Left renal pelvis (tissue), 4 donors: ENCODE data around the gene HSFX3. TPM values are rescaled to one million over a fixed set of nuclear protein-coding genes. Genes with fewer than 3 reads are reported as not detected.
"Not testable (repeated sequence)": the region's sequence is repeated elsewhere in the genome, so short reads cannot be mapped to it uniquely, and the experiment has no call there.

ENCODE experiments used
- DNase-seq, 4 donors: peaks; one replicate each; pipeline ENCODE4 v3.0.0-alpha.2; 2013; ENCODE audit warnings: low read depth in 4 of 4, low spot score in 3 of 4
- polyA plus RNA-seq, 4 donors: library from polyadenylated mRNA; unstranded; fragments of 120-200 nt; gene quantifications; one replicate each; pipeline ENCODE4 v1.2.1, GENCODE V29; 2013; ENCODE audit not compliant: insufficient read length in 4 of 4

Gene HSFX3
- polyA plus RNA-seq, 4 donors: 0.15 TPM; not detected in 3

DNA sequence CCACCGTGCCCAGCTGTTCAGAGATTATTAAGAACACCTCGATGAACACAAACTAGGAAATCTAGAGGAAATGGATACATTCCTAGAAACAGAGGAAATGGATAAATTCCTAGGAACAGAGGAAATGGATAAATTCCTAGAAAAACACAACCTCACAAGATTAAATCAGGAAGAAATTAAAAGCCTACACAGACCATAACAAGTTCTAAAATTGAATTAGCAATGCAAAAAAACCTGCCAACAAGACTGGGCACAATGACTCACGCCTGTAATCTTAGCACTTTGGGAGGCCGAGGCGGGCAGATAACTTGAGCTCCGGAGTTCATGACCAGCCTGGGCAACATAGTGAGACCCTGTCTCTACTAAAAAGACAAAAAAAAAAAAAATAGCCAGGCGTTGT lies 31.5 kb downstream of the HSFX3 start:
- no peak for DNase-seq

DNA sequence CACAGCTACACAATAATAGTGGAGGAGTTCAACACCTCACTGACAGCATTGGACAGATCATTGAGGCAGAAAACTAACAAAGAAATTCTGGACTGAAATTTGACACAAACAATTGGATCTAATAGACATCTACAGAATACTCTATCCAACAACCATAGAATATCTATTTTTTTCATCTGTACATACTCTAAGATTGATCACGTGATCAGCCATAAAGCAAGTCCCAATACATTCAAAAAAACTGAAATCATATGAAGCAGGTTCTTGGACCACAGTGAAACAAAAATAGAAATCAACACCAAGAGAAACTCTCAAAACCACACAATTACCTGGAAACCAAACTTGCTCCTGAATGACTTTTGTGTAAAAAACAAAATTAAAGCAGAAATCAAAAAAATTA lies 32.4 kb downstream of the HSFX3 start:
- DNase-seq: no peak

DNA sequence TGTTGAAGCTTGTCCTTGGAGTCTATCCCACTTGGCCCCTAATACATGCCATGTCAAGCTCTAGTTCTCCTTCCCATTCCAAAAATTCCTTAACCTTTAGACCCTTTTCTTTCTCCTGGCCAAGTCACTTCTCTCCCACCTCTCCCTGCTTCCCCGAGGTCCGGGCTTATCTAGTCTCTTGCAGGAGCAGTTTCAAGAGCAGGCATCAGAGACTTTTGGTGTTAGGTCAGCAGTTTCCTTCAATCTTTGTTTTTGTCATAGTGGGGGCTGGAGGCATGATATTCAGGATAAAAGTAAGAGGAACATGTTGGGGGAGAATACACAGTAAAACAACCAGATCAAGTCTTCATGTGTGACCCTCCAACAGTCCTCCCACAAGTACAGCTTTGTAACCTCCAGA lies 33.1 kb downstream of the HSFX3 start:
- DNase-seq: no peak

DNA sequence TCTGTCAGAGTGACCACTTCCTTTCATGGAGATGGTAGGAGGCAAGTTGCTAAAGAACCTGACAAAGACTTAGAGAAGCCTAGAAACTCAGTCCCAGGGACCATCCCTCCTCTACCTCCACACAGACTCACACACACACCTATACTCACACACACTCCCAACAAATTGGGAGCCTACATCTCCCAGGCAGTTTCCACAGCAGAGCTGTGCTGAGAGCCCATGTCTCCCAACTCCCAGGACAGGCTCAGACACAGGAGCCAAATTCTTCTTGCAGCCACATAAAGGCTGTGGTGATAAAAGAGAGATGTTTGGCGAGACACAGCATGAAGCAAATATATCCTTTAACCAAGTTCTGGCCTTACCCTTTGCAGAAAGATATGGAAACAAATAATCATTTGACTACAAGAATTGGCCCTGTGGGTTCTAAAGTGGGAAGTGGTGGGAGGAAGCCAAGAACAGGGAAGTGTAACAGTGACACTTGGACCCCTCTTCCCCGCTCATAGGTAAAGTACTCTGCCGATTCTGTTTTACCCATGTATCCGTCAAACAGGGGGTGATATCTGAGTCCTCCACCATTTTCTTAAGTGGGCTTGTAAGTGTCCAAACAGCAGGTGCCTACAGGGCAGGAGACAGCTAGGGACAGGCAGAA lies 33.6 kb downstream of the HSFX3 start:
- no peak for DNase-seq

DNA sequence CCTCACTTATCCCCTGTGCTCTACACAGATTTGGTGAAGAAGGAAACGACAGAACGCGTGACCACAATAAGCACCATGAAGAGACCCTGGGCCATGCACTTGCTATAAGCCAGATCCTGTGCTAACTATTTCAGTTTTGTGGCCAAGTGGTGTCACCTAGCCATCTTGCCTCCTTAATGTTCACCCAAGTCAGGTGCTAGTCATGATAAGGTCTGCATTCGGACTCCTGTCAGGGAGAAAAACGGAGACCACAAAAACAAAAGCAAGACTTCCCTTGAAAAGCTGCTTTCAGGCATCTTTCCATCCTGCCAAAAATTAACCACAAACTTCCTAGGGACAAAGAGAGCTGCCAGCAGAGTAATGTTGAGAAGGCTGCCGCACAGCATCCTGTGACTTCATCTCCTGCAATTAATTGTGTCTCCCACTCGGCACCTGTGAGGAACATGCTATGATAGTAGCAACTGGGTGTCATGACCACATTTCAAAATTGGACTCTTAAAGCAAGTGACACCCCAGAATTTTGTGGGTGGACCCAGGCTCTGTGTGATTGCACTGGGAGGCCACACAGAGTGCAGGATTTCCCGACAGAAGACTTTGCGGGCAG lies 35.8 kb downstream of the HSFX3 start:
- no peak for DNase-seq

DNA sequence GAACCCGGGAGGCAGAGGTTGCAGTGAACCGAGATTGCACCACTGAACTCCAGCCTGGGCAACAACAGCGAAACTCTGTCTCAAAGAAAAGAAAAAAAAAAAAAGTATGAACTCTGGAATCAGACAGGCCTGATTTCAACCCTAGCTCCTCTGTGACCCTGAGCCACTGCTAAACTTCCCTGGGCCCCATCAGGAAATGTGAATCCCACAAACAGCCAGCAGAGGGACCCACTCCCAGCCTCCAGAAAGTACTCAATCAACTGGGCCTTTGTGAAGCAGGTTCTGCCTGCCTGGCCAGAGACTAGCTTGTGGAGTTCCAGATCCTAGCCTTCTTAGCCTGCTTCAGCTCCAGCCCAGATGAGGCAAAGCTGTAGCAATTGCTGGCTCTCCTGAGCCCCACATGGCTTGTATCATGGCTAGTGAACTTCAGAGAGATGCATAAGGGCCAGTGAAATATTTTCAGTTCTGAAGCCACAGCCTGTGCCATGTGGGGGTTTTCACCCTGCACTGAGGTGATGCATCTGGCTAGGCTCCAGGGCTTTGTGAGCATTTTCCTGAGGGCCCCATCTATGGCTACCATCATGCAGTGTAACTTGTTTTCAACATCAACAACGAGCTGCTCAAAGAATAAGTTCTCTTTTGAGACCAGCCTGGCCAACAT lies 37.4 kb downstream of the HSFX3 start:
- no peak for DNase-seq

DNA sequence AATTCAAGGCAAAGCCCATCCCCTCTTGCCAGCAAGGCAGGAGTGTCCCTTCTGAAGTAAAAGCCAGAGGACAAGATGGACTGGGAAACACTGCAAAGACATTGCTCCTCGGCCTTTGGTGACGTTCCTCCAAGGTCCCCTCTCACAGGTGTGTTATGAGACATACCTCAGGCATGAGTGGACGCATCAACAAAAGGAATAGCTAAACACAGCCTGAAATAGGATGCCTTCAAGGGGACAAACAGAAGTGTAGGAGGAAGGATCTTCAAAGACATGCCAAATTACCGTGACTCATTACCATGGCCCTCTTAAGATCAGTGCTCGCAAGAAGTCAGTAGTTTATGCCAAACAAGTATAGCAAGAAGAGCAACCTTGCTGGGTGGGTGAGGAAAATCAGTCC lies 38.6 kb downstream of the HSFX3 start:
- DNase-seq: no peak

DNA sequence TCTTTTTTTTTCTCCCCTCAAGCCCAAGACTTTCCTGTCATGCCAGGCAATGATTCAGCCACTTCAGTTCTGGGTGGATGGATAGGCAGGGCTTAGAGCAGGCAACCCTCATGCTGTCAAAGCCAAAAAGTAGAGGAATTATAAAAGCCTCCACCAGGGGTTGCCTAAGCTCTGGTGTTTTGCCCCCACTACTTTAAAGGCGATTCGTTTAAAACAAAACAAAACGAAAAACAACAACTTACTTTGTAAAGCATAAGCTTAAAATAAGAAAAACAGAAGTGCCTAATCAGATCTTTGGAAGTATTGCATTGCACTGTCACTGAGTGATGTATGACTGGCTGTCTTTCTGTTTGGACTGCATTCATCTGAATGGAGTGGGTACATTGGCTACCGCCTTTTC lies 39.3 kb downstream of the HSFX3 start:
- DNase-seq: no peak

DNA sequence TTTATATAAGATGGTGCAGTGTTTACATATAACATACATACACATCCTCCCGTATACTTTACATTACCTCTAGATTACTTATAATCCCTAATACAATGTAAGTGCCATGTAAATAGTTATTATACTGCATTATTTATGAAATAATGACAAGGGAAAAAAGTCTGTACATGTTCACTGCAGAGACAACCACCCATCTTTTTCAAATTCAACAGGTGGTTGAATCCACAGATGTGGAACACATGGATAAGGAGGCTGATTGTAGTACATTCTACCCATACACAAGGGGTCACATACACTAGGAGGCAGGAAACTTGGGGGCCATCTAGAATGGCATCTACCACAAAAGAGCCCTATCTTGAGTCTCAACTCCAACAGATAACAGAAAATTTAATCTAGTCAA lies 41.3 kb downstream of the HSFX3 start:
- DNase-seq: no peak

DNA sequence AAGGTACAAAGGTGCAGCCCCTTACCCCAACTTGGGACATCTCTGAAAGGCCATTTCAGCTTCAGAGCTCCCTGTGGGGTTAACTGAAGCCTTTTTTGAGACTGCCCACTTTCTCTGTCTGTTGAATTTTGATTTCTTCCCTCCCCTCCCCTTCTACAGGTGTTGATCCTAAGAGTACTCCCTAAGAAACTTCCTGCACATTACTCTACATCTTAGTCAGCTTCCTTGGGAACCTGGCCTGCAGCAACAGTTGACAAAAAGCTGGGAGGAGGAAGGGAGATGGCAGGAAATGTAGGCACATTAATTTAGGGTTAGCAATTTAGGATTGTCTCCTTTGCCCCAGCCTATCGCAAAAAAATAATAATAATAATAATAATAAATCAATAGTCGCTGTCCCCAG lies 43.4 kb downstream of the HSFX3 start:
- DNase-seq: no peak

DNA sequence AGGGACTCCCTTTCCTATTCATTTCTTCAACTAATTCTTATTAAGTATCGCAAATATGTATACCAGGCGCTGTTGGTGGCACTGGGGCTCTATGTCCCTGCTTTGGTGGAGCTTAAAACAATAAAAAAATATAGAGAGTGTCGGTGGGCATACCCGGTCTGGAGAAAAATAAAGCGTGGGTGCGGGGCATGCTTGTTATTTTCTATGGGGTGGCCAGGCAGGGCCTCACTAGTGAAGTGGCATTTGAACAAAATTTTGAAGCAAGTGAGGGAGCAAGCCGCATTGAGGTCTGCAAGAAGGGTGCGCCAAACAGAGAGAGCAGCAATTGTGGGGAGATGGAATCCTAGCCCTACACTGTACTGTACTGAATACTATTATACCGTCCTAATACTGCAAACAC lies 44.1 kb downstream of the HSFX3 start:
- no peak for DNase-seq

DNA sequence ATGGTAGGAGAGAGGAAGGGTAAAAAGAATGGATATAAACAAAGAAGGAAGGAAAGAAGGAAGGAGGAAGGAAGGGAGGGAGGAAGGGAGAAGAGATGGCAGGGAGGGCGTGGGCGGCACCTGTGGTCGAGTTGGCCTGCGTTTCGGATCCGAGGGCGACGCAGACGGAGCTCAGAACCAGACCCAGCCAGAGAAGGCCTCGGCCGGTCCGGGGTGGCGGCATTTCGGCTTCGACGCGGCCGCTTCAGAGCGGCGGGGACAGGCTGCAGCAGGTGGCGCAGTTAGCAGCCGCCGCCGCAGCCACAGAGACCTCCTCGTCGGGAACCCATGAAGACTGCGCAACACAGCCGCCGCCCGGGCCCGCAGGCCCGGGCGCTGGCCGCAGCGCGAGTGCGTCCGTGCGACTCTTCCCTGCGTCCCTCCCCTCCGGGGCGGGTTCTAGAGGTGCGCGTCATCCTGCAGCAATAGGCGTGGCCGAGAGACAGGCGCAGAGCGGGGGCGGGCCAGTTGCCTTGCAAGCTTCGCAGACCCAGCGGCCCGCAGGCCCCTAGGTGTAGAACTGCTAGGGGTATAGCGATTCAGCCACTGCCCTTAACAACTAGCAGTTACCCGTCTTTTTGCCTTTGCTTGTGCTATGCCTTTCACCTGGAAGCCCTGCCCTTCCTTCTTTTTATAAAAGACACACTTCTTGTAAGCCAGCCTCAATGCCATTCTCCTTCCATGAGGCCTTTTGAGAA lies 44.6 kb downstream of the HSFX3 start, which contains the start of gene IDS:
TSS of gene IDS (minus strand) at position 392 of the 737 bp plus-strand sequence. CDS start at position 223, 169 bp downstream.
- DNase-seq: peak; percentile 49 to 72 (median 68)

DNA sequence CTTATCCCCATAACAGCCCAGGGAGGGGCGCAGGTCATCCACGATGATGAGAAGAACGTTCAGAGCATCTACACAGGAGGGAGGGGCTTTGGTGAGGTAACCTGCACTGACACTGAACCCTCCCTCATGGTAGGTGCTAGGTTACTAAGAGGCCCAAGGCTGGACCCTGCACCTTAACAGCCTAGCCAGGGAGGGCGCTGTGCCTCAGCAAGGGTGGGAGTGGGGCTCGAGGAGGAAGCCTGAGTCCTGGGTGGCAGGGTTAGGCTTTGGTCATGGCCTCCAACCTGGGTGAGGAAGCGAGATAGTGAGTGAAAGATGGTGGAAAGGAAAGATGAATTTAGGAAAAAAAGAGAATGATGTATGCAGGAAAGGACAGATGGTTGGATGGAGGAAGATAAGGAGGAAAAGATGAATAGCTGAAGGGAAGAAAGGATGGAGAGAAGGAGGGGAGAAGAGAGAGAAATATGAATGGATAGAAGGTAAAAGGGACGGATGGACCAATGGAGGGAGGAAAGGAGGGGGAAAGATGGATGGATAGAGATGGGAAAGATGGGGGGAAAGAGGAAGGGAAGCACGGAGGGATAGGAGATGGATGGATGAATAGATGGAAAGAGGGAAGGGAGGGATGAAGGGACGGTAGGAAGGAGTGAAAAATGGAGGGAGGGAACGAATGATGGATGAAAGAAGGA lies 45.4 kb downstream of the HSFX3 start:
- no peak for DNase-seq

DNA sequence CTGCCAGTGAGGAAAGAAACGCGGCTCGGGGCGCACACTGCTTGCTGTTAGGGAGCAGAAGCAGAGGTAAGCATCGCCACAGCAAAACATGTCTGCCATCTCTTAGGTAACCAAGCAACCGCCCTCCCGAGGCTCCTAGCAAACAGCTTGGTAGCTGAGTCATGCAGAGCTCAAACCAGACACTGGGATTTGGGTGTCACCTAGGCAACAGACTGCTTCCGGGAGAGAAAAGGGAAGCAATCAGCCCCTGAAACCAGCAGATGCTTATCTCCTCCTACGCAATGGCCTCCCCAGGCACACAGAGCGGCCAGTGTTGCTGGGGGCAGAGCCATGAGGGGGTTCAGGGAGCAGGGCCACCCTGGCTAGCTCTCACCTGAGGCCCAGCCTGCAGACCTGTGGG lies 46.3 kb downstream of the HSFX3 start:
- DNase-seq: not testable (repeated sequence)

DNA sequence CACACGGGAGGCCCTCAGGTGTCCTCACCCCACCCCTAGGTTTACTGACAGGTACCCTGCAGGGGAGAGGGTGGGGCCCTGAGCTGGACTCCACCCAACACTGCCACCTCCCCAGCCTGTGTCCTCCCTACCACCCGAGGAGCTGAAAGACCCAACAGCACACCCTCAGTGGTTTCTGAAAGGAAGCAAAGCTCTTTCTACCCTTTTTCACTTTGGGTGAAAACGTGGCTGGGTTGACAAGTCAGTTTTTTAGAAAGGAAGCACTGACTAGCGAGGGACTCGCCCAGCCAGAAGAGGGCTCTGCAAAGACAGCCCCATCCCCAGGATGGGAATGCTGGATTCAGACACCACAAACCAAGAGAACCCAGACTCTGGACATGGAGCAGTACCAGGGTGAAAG lies 46.8 kb downstream of the HSFX3 start:
- DNase-seq: not testable (repeated sequence)

DNA sequence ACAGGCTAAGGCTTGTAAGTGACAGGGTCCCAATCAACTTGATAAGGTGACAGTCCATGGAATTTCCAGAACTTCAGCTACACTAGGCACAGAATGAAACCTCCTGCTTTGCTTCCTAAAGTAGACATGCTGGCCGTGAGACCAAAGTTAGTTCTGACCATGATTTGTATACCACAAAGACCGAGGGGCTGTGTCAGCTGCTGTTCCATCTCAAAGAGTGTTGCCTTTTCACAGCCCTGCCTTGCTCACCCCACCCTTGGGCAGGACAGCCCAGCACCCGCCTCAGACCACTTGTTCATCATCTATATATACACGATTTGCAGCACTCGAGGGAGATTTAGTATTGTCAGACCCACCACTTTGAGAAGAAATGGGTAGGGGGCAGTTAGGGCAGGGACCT lies 50.0 kb downstream of the HSFX3 start:
- DNase-seq: no peak

DNA sequence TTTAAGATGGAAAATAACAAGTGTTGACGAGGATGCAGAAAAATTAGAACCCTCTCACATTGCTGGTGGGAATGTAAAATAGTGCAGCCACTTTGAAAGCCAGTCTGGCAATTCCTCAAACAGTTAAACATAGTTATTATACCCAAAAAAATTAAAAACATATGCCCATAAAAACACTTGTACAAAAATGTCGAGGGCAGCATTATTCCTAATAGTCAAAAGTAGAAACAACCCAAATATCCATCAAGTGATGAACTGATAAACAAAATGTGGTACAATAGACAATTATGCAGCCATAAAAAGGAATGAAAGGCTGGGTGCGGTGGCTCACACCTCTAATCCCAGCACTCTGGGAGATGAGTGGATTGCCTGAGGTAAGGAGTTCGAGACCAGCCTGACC lies 51.0 kb downstream of the HSFX3 start:
- no peak for DNase-seq
